Measurements from ENCODE around the gene KIFBP. TPM values are rescaled to one million over a fixed set of nuclear protein-coding genes. Genes with fewer than 3 reads are reported as not detected.
A peak's percentile ranks its signal among the peaks of the same experiment; 100 is the strongest.

The KIFBP gene
- total and polyA plus RNA-seq, 7 donors, result 7.9 to 36.9 (median 24.0) TPM

DNA sequence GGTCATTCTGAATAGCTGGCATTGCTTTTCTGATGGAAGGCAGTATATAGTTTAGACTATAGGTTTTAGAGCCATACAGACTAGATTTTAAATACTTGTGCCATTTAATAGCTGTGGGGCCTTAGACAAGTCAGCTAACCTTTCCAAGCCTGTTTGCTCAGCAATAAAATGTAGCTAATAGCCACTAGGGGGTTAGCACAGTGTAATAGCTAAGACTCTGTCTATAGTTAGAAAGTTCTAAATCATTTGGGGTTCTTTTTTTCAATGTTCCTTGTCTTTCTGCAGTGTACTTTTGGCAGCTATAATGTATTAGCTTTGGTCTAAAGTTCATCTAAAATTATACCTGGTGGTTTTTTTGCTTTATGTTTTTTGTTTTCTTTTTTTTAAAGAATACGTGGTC, 7.5 kb upstream of the KIFBP start:
- no peaks in the 10 kb centered on the region for H3K4me1 ChIP-seq
- TF ChIP-seq, protein P1, sequence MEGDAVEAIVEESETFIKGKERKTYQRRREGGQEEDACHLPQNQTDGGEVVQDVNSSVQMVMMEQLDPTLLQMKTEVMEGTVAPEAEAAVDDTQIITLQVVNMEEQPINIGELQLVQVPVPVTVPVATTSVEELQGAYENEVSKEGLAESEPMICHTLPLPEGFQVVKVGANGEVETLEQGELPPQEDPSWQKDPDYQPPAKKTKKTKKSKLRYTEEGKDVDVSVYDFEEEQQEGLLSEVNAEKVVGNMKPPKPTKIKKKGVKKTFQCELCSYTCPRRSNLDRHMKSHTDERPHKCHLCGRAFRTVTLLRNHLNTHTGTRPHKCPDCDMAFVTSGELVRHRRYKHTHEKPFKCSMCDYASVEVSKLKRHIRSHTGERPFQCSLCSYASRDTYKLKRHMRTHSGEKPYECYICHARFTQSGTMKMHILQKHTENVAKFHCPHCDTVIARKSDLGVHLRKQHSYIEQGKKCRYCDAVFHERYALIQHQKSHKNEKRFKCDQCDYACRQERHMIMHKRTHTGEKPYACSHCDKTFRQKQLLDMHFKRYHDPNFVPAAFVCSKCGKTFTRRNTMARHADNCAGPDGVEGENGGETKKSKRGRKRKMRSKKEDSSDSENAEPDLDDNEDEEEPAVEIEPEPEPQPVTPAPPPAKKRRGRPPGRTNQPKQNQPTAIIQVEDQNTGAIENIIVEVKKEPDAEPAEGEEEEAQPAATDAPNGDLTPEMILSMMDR (IDR thresholded peaks at IDR 0.05), result no peak
- intact Hi-C loops (cut with DNase I), result no loop called here
- DNase-seq (no peak), ATAC-seq (no peak)
- H3K27me3 ChIP-seq (ENCODE audit: insufficient read depth in 3 of 3, low read length in 2 of 3), result no peaks in the 10 kb centered on the region
- no peak overlapping the region for H3K4me3 ChIP-seq
- H3K9me3 ChIP-seq, result no peaks in the 10 kb centered on the region
- 92 to 100% (median 95%) methylated on average over 1 of the region's 1 CpG for WGBS, 3 donors
- no peak overlapping the region for H3K27ac ChIP-seq
- H3K36me3 ChIP-seq (ENCODE audit: insufficient read depth in 1 of 2, low read depth in 1 of 2), result peaks cover 17 to 99% of the 10 kb centered on the region in 2 donors

DNA sequence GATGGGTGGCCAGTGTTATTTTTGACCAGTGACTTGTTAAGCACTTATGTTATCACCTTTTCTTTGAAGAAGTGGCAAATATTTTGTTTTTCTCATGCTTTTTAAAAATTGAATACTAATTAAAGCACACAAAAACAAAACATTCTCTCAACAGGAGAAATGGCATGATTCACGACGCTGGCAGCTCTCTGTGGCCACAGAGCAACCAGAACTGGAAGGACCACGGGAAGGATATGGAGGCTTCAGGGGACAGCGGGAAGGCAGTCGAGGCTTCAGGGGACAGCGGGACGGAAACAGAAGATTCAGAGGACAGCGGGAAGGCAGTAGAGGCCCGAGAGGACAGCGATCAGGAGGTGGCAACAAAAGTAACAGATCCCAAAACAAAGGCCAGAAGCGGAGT, 6.2 kb upstream of the KIFBP start:
- no peak overlapping the region for H3K27ac ChIP-seq
- 91 to 93% (median 93%) methylated on average over 11 of the region's 11 CpGs for WGBS, 3 donors

DNA sequence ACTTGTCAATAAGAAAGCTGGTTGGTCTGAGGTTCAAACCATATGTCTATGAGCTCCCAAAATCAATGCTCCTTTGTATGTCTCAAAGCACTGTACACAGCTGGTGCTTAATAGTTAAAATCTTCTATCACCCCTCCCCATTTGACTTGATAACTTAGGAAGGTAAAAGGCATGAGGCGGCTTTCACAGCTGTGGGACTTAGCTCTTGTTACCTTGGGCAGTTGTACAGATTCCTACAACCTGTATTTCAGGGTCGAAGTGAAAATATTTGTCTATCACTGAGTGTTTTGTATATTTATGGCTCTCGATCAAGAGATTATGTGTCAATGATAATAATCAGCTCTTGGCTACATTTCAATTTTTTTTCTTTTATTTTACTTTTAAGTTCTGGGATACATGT, 992 bp upstream of the KIFBP start:
- Histone ChIP-seq H3K27ac (no peak overlapping the region), H3K27me3 (ENCODE audit: insufficient read depth in 3 of 3, low read length in 2 of 3) (no peaks in the 10 kb centered on the region), H3K9me3 (no peaks in the 10 kb centered on the region), H3K36me3 (ENCODE audit: insufficient read depth in 1 of 2, low read depth in 1 of 2) (peaks cover 6 to 36% of the 10 kb centered on the region in 2 donors), H3K4me3 (peak overlapping the region; percentile 99), H3K4me1 (peaks cover 23% of the 10 kb centered on the region)
- intact Hi-C loops (cut with DNase I), result loop anchor here in 1 of 2 donors (5.0 kb wide), 1 partner anchor 35 kb away; no protein-coding TSS in a partner anchor
- TF ChIP-seq, protein P1 (IDR thresholded peaks at IDR 0.05), result no peak
- WGBS, 3 donors, result 78 to 81% (median 80%) methylated on average over 3 of the region's 3 CpGs
- ATAC-seq, result no peak
- no peak for DNase-seq

More for the DNA sequence above, 6.2 kb upstream of the KIFBP start:
- ATAC-seq, result no peak
- intact Hi-C loops (cut with DNase I), result no loop called here
- Histone ChIP-seq H3K4me1 (no peaks in the 10 kb centered on the region), H3K9me3 (no peaks in the 10 kb centered on the region), H3K4me3 (no peak overlapping the region), H3K36me3 (ENCODE audit: insufficient read depth in 1 of 2, low read depth in 1 of 2) (peaks cover 18 to 86% of the 10 kb centered on the region in 2 donors), H3K27me3 (ENCODE audit: insufficient read depth in 3 of 3, low read length in 2 of 3) (no peaks in the 10 kb centered on the region)
- no peak for DNase-seq
- TF ChIP-seq, protein P1 (IDR thresholded peaks at IDR 0.05), result no peak

DNA sequence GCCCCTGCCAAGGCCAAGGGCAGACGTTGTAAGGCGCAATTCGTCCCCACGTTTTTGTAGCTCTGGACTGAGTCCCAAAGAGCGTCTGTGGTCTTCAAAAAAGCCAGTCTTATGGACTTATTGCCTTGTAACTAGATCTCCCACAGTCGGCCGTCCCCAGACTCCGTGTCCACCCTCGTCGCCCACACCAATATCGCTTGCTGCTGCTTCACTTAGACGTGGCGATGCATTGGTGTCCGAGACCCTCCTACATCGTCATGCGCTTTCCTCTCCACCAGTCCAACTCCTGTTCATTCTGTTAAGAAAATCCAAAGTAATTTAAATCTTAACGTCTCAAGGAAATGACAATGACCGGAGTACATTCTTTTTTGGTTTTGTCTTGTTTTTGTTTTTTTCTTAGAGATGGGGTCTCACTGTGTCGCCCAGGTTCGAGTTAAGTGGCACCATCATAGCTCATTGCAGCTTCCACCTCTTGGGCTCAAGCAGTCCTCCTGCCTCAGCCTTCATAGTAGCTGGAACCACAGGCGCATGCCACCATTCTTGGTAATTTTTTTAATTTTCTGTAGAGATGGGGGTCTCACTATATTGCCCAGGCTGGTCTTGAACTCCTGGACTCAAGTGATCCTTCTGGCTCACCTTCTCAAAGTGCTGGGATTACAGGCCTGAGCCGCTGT, 851 bp downstream of the KIFBP start:
- 17 to 18% (median 17%) methylated on average over 22 of the region's 22 CpGs for WGBS, 3 donors
- Histone ChIP-seq H3K36me3 (ENCODE audit: insufficient read depth in 1 of 2, low read depth in 1 of 2) (peaks cover 2 to 17% of the 10 kb centered on the region in 2 donors), H3K27me3 (ENCODE audit: insufficient read depth in 3 of 3, low read length in 2 of 3) (no peaks in the 10 kb centered on the region), H3K9me3 (no peaks in the 10 kb centered on the region), H3K4me1 (peaks cover 36% of the 10 kb centered on the region), H3K4me3 (peak overlapping the region; percentile 99), H3K27ac (peak overlapping the region; percentile 86)
- intact Hi-C loops (cut with DNase I), result loop anchor here in 1 of 2 donors (5.0 kb wide), 1 partner anchor 37 kb away; no protein-coding TSS in a partner anchor
- TF ChIP-seq, protein P1 (IDR thresholded peaks at IDR 0.05), result no peak
- DNase-seq (no peak), ATAC-seq (no peak)
